SIG-M5 (cell line): Measurements from ENCODE around the gene B3GAT3.
A peak's percentile ranks its signal among the peaks of the same experiment; 100 is the strongest.
"Not testable (repeated sequence)": the region's sequence is repeated elsewhere in the genome, so short reads cannot be mapped to it uniquely, and the experiment has no call there.

Experiments used
- DNase-seq: peaks from one replicate; lab custom pipeline; 2025; lab: John Stamatoyannopoulos, UW

Gene B3GAT3

GRCh38 chr11:62603776-62604299, 17.9 kb downstream of the B3GAT3 start:
- no peak for DNase-seq

- no peak for DNase-seq
Measured at GRCh38 chr11:62603072-62603408, 18.7 kb downstream of the B3GAT3 start.

GRCh38 chr11:62602141-62603071, 19.4 kb downstream of the B3GAT3 start:
- no peak for DNase-seq

- peak; percentile 80 for DNase-seq
Measured at GRCh38 chr11:62601372-62602140, 20.2 kb downstream of the B3GAT3 start, which contains the start of gene MTA2. Gene MTA2, minus strand, starts transcription at chr11:62601865. Its CDS starts 415 bp downstream, at chr11:62601450.

GRCh38 chr11:62601122-62601371, 20.7 kb downstream of the B3GAT3 start:
- no peak for DNase-seq

GRCh38 chr11:62600367-62601121, 21.2 kb downstream of the B3GAT3 start:
- no peak for DNase-seq

GRCh38 chr11:62599901-62600300, 21.9 kb downstream of the B3GAT3 start:
- no peak for DNase-seq

- DNase-seq: peak; percentile 89
Measured at GRCh38 chr11:62599069-62599696, 22.6 kb downstream of the B3GAT3 start.

GRCh38 chr11:62595124-62595523, 26.7 kb downstream of the B3GAT3 start:
- DNase-seq: no peak

- peak; percentile 52 for DNase-seq
Measured at GRCh38 chr11:62593434-62594044, 28.2 kb downstream of the B3GAT3 start.

- DNase-seq: no peak
Measured at GRCh38 chr11:62592989-62593421, 28.8 kb downstream of the B3GAT3 start.

- no peak for DNase-seq
Measured at GRCh38 chr11:62592146-62592815, 29.5 kb downstream of the B3GAT3 start.

- peak; percentile 92 for DNase-seq
Measured at GRCh38 chr11:62591448-62592145, 30.2 kb downstream of the B3GAT3 start, which contains the start of gene TUT1. Gene TUT1, minus strand, starts transcription at chr11:62591523. Its CDS starts 38 bp downstream, at chr11:62591485.

GRCh38 chr11:62588966-62589637, 32.7 kb downstream of the B3GAT3 start:
- DNase-seq: no peak

- DNase-seq: not testable (repeated sequence)
Measured at GRCh38 chr11:62585356-62585755, 36.4 kb downstream of the B3GAT3 start.

GRCh38 chr11:62581735-62582134, 40.1 kb downstream of the B3GAT3 start:
- DNase-seq: not testable (repeated sequence)

GRCh38 chr11:62580959-62581715, 40.6 kb downstream of the B3GAT3 start:
- no peak for DNase-seq

GRCh38 chr11:62579252-62579651, 42.5 kb downstream of the B3GAT3 start:
- no peak for DNase-seq

- no peak for DNase-seq
Measured at GRCh38 chr11:62578541-62578940, 43.2 kb downstream of the B3GAT3 start.
